MM.1S (cell line): ENCODE data around the gene SDCBP2.

Experiments
- DNase-seq: peaks from one replicate; pipeline ENCODE4 v3.0.0-alpha.2; 2015
- H2AFZ ChIP-seq: fragments of 300-600 bp; sonication (generic); 2 replicates; pipeline ENCODE4 v1.6.0; 2016; ENCODE audit warnings: antibody characterized with exemption, low read length
- H3F3A ChIP-seq: fragments of 300-600 bp; sonication (generic); 2 replicates; pipeline ENCODE4 v1.6.1; 2016; ENCODE audit warnings: mild to moderate bottlenecking, antibody characterized with exemption, low read length, moderate library complexity, mixed read lengths; ENCODE audit not compliant: insufficient read depth
- H3K27ac ChIP-seq: fragments of 300-600 bp; sonication (generic); 2 replicates; pipeline ENCODE4 v1.5.1; 2016; ENCODE audit warnings: mild to moderate bottlenecking, low read length
- H3K27me3 ChIP-seq: fragments of 300-600 bp; sonication (generic); replicated peaks from 2 replicates; pipeline ENCODE4 v1.6.0; 2016; ENCODE audit warnings: low read length; ENCODE audit not compliant: insufficient read depth
- H3K36me3 ChIP-seq: fragments of 300-600 bp; sonication (generic); replicated peaks from 2 replicates; pipeline ENCODE4 v1.6.1; 2016; ENCODE audit warnings: mild to moderate bottlenecking, low read length, mixed read lengths; ENCODE audit not compliant: insufficient read depth
- H3K4me1 ChIP-seq: fragments of 300-600 bp; sonication (generic); 2 replicates; pipeline ENCODE4 v1.6.1; 2016; ENCODE audit warnings: low read length, mixed read lengths
- H3K4me2 ChIP-seq: fragments of 300-600 bp; sonication (generic); 2 replicates; pipeline ENCODE4 v1.6.0; 2016; ENCODE audit warnings: low read depth, low read length
- H3K4me3 ChIP-seq: fragments of 300-600 bp; sonication (generic); 2 replicates; pipeline ENCODE4 v1.5.1; 2016; ENCODE audit warnings: low read length, mixed read lengths
- H3K79me2 ChIP-seq: fragments of 300-600 bp; sonication (generic); 2 replicates; pipeline ENCODE4 v1.6.1; 2016; ENCODE audit warnings: mixed run types, low read length, mixed read lengths
- H3K9ac ChIP-seq: fragments of 300-600 bp; sonication (generic); 2 replicates; pipeline ENCODE4 v1.6.1; 2016; ENCODE audit warnings: low read length, mixed read lengths
- H3K9me2 ChIP-seq: fragments of 300-600 bp; sonication (generic); replicated peaks from 2 replicates; pipeline ENCODE4 v1.6.1; 2016; ENCODE audit warnings: mild to moderate bottlenecking, low read length, mixed read lengths; ENCODE audit not compliant: insufficient read depth
- H3K9me3 ChIP-seq: fragments of 300-600 bp; sonication (generic); replicated peaks from 2 replicates; pipeline ENCODE4 v1.6.1; 2016; ENCODE audit warnings: mild to moderate bottlenecking, low read length, mixed read lengths; ENCODE audit not compliant: insufficient read depth
- H4K20me1 ChIP-seq: fragments of 300-600 bp; sonication (generic); 2 replicates; pipeline ENCODE4 v1.6.1; 2016; ENCODE audit warnings: mild to moderate bottlenecking, low read length, moderate library complexity, mixed read lengths; ENCODE audit not compliant: insufficient read depth
- CTCF ChIP-seq: fragments of 300-600 bp; sonication (generic); IDR thresholded peaks from 2 replicates; pipeline ENCODE4 v1.5.1; 2016; ENCODE audit warnings: antibody characterized with exemption, low read length, mixed read lengths
- EZH2 ChIP-seq: fragments of 300-600 bp; sonication (generic); optimal IDR thresholded peaks from 2 replicates; pipeline ENCODE3; 2017; ENCODE audit warnings: low read depth, mild to moderate bottlenecking, antibody characterized with exemption, low read length, mixed read lengths
- EZH2phosphoT487 ChIP-seq: fragments of 300-600 bp; sonication (generic); IDR thresholded peaks from 2 replicates; pipeline ENCODE4 v1.6.1; 2018; ENCODE audit warnings: antibody characterized with exemption, low read length

SDCBP2 gene

DNA sequence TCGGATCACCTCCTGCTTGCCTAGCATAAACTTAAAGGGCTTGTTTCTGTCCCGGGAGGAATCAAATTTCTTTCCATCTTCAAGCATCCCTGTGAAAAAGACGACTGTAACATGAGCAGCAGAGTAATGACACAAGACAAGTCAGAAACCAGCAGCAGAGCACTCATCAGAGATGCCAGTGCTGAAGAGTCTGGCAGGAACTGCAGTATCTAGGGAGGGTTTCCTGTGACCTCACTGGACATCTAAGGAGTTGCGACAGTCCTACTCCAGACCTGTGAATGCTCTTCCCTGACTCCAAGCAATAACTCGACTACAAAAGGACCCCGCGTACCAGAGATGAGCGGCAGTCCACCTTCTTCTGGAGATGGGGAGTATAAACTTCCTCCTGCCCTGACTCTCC lies 46.6 kb upstream of the SDCBP2 start:
- no peaks in the 10 kb centered on the region for H3F3A ChIP-seq
- H4K20me1 ChIP-seq = peaks cover 36% of the 10 kb centered on the region
- TF ChIP-seq EZH2 = no peak
- no peak for TF ChIP-seq CTCF
- TF ChIP-seq EZH2phosphoT487 = no peak
- DNase-seq = no peak
- no peaks in the 10 kb centered on the region for H3K9me3 ChIP-seq
- H3K4me2 ChIP-seq = no peak overlapping the region
- H3K27me3 ChIP-seq = no peaks in the 10 kb centered on the region
- no peaks in the 10 kb centered on the region for H3K36me3 ChIP-seq
- no peak overlapping the region for H3K4me3 ChIP-seq
- no peaks in the 10 kb centered on the region for H3K4me1 ChIP-seq
- peaks cover 72% of the 10 kb centered on the region for H3K79me2 ChIP-seq
- no peak overlapping the region for H2AFZ ChIP-seq
- H3K27ac ChIP-seq = no peak overlapping the region
- no peaks in the 10 kb centered on the region for H3K9me2 ChIP-seq
- no peak overlapping the region for H3K9ac ChIP-seq

GRCh38 chr20:1374246-1374645 lies 45.3 kb upstream of the SDCBP2 start:
- no peaks in the 10 kb centered on the region for H3F3A ChIP-seq
- no peak overlapping the region for H3K27ac ChIP-seq
- TF ChIP-seq CTCF (no peak), EZH2 (no peak), EZH2phosphoT487 (no peak)
- H4K20me1 ChIP-seq = peaks cover 28% of the 10 kb centered on the region
- no peaks in the 10 kb centered on the region for H3K36me3 ChIP-seq
- no peak overlapping the region for H2AFZ ChIP-seq
- no peak overlapping the region for H3K4me3 ChIP-seq
- no peaks in the 10 kb centered on the region for H3K27me3 ChIP-seq
- no peak for DNase-seq
- no peak overlapping the region for H3K9ac ChIP-seq
- H3K4me1 ChIP-seq = no peaks in the 10 kb centered on the region
- no peak overlapping the region for H3K4me2 ChIP-seq
- H3K9me2 ChIP-seq = no peaks in the 10 kb centered on the region
- no peaks in the 10 kb centered on the region for H3K9me3 ChIP-seq
- peaks cover 59% of the 10 kb centered on the region for H3K79me2 ChIP-seq

GRCh38 chr20:1373614-1374013 lies 44.7 kb upstream of the SDCBP2 start:
- H3K4me3 ChIP-seq = no peak overlapping the region
- no peak for TF ChIP-seq EZH2phosphoT487
- TF ChIP-seq CTCF = no peak
- no peak for TF ChIP-seq EZH2
- DNase-seq = no peak
- no peak overlapping the region for H3K4me2 ChIP-seq
- H3K79me2 ChIP-seq = peaks cover 53% of the 10 kb centered on the region
- H3K4me1 ChIP-seq = no peaks in the 10 kb centered on the region
- no peaks in the 10 kb centered on the region for H3K9me3 ChIP-seq
- peaks cover 22% of the 10 kb centered on the region for H4K20me1 ChIP-seq
- H3K27me3 ChIP-seq = no peaks in the 10 kb centered on the region
- no peaks in the 10 kb centered on the region for H3F3A ChIP-seq
- H3K9ac ChIP-seq = no peak overlapping the region
- no peaks in the 10 kb centered on the region for H3K36me3 ChIP-seq
- no peak overlapping the region for H2AFZ ChIP-seq
- H3K27ac ChIP-seq = no peak overlapping the region
- H3K9me2 ChIP-seq = no peaks in the 10 kb centered on the region
